Muscle of leg (tissue), 11 donors: ENCODE results near the gene SIK3. TPM values are rescaled to one million over a fixed set of nuclear protein-coding genes. Genes with fewer than 3 reads are reported as not detected.

Source experiments
- DNase-seq: peaks from one replicate; pipeline ENCODE4 v3.0.0; 2013
- H3K27ac ChIP-seq: one replicate; pipeline ENCODE4 v1.5.1; 2013; ENCODE audit warnings: mild to moderate bottlenecking, low read length, control low read depth
- H3K27me3 ChIP-seq: one replicate; pipeline ENCODE4 v1.6.1; 2013; ENCODE audit warnings: low read length; ENCODE audit not compliant: control insufficient read depth, insufficient read depth
- H3K36me3 ChIP-seq: one replicate; pipeline ENCODE4 v1.6.1; 2013; ENCODE audit warnings: low read length; ENCODE audit not compliant: control insufficient read depth, insufficient read depth
- H3K4me1 ChIP-seq: one replicate; pipeline ENCODE4 v1.6.1; 2013; ENCODE audit warnings: low read length; ENCODE audit not compliant: control insufficient read depth, insufficient read depth
- H3K4me3 ChIP-seq: one replicate; pipeline ENCODE4 v1.5.1; 2013; ENCODE audit warnings: low read length, control low read depth
- H3K9me3 ChIP-seq: replicated peaks from 2 replicates; pipeline ENCODE4 v1.6.1; 2013; ENCODE audit warnings: low read depth, low read length; ENCODE audit not compliant: control insufficient read depth
- WGBS: methylation state at CpG from one replicate; pipeline ENCODE4 v1.1.5; 2013; ENCODE audit warnings: missing lambda C conversion rate; ENCODE audit not compliant: insufficient coverage; 5-methylcytosine and 5-hydroxymethylcytosine counted together
- polyA plus RNA-seq, 8 donors: library from polyadenylated mRNA; unstranded; fragments of 120-200 nt; gene quantifications; one replicate each; pipeline versions ENCODE4 v1.2.1 to v1.2.3, GENCODE V29; 2013; ENCODE audit warnings: inconsistent platforms in 1 of 8, low replicate concordance in 1 of 8; ENCODE audit not compliant: insufficient read length in 8 of 8, insufficient read depth in 1 of 8
- total RNA-seq: library from RNA; stranded (reverse); fragments of 120-200 nt; gene quantifications from one replicate; pipeline ENCODE4 v1.2.4, GENCODE V29; 2013

SIK3 gene
- total and polyA plus RNA-seq, 9 donors = 20.0 to 35.0 (median 29.5) TPM

GRCh38 chr11:116935514-116935913 is 162.7 kb downstream of the SIK3 start:
- Histone ChIP-seq H3K27me3 (no peaks in the 10 kb centered on the region), H3K27ac (no peak overlapping the region), H3K36me3 (no peaks in the 10 kb centered on the region), H3K4me3 (no peak overlapping the region), H3K4me1 (peaks cover 6% of the 10 kb centered on the region), H3K9me3 (no peaks in the 10 kb centered on the region)
- no peak for DNase-seq
- no CpG with 5 or more reads among the region's 1 CpG for WGBS

- DNase-seq = no peak
- H3K27me3 ChIP-seq = no peaks in the 10 kb centered on the region
- no peaks in the 10 kb centered on the region for H3K36me3 ChIP-seq
- peaks cover 9% of the 10 kb centered on the region for H3K4me1 ChIP-seq
- H3K4me3 ChIP-seq = no peak overlapping the region
- no peaks in the 10 kb centered on the region for H3K9me3 ChIP-seq
- WGBS = no CpG with 5 or more reads among the region's 1 CpG
- H3K27ac ChIP-seq = no peak overlapping the region
Observed at GRCh38 chr11:116935089-116935488, 163.1 kb downstream of the SIK3 start.

DNA sequence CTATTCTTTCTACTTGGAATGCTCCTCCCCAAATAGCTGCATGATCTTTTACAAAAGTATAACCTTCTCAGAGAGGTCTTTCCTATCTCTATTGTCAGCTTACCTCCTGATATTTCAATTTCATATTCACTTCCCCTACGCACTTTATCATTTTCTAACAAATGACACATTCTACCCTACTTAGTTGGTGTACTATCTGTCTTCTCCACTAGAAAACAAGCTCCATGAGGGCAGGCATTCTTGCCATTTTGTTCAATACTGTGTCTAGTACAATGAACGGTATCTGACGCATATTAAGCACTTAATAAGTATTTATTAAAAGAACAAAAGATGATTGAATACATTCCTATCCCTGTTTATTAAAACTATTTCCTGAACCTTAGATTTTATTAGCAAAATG is 164.3 kb downstream of the SIK3 start:
- no CpG with 5 or more reads among the region's 3 CpGs for WGBS
- H3K4me3 ChIP-seq = no peak overlapping the region
- H3K27me3 ChIP-seq = no peaks in the 10 kb centered on the region
- no peaks in the 10 kb centered on the region for H3K9me3 ChIP-seq
- H3K36me3 ChIP-seq = no peaks in the 10 kb centered on the region
- DNase-seq = no peak
- no peak overlapping the region for H3K27ac ChIP-seq
- peaks cover 10% of the 10 kb centered on the region for H3K4me1 ChIP-seq

GRCh38 chr11:116932181-116932580 is 166.0 kb downstream of the SIK3 start:
- H3K4me1 ChIP-seq = peaks cover 10% of the 10 kb centered on the region
- no peaks in the 10 kb centered on the region for H3K36me3 ChIP-seq
- WGBS = 88% methylated on average over 2 of the region's 7 CpGs
- peak overlapping the region; percentile 33 for H3K27ac ChIP-seq
- H3K9me3 ChIP-seq = no peaks in the 10 kb centered on the region
- H3K4me3 ChIP-seq = no peak overlapping the region
- no peaks in the 10 kb centered on the region for H3K27me3 ChIP-seq
- no peak for DNase-seq

DNA sequence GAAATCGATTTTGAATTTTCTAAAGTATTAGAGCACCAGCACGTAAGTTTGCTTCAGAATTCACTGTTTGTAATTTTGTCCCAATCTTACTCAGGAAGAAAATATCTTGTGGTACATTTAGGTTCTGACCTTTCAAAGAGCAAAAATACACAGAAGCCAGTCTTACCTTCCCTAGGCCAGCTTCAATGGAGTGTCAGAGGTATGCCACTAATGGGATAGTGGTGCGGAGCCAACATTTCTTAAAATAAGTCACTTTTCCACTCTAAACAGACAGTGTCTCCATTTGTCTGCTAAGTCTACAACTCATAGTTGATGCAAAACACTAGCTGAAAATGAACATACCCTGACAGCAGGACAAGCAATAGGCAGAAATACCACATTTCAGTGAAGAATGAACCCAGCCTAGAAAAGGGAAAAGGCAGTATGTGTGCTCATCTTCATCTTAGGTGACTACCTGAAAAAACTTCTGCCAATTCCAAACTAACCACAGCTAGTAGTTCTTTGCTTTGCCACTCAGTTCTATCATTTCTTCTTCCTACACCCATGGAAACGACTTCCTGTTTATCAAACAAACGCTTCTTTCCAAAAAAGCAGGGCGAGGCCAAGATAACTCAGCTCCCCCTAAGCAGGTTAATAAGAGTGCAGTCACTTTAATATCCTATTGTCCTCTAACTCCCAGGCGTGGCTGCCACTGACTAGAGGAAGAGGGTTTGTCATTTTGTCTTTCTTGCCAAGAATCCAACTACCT is 166.8 kb downstream of the SIK3 start:
- H3K4me1 ChIP-seq = peaks cover 10% of the 10 kb centered on the region
- 63% methylated on average over 2 of the region's 7 CpGs for WGBS
- H3K27ac ChIP-seq = peak overlapping the region; percentile 60
- no peaks in the 10 kb centered on the region for H3K27me3 ChIP-seq
- H3K36me3 ChIP-seq = no peaks in the 10 kb centered on the region
- H3K4me3 ChIP-seq = no peak overlapping the region
- no peaks in the 10 kb centered on the region for H3K9me3 ChIP-seq
- peak; percentile 78 for DNase-seq

DNA sequence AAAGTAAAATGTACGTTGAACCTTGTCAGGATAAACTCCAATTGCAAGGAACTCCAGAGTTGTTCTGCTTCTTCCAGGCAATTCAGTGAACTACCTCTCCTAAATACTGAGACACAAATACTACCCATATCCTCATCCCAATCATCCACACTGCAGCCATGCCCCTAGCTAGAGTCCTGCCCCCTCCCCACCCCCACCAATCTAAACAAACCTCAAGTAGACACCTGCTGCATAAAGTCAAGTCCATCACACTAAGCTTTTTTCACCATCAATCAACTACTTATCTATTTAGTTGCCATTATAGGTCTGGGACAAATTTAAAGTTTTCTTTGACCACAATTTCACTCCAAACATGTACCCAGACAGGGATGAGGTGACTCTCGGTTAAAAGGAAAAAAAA is 167.6 kb downstream of the SIK3 start:
- Histone ChIP-seq H3K4me3 (no peak overlapping the region), H3K4me1 (peaks cover 10% of the 10 kb centered on the region), H3K36me3 (no peaks in the 10 kb centered on the region), H3K9me3 (no peaks in the 10 kb centered on the region), H3K27ac (peak overlapping the region; percentile 66), H3K27me3 (no peaks in the 10 kb centered on the region)
- WGBS = 43% methylated on average over 1 of the region's 2 CpGs
- DNase-seq = no peak

DNA sequence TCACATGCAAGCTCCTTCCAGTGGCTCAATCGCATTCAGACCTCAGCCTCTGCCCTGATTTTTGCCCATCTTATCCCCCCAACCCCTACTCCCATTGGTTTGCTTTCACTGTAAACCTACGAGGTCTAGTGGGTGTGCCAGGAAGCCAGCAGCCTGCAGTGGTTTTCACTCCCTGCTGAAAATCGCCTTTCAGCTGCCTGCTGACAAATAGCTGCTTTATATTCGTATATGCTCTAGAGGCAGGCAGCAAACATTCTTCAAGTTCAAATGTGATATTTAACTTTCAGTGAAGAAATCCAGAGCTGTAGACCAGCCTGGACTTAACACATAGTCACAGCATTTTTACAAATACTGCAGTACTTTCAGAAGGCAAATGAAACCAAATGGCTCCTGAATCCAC is 168.1 kb downstream of the SIK3 start:
- DNase-seq = peak; percentile 72
- H3K4me1 ChIP-seq = peaks cover 10% of the 10 kb centered on the region
- H3K9me3 ChIP-seq = no peaks in the 10 kb centered on the region
- H3K27ac ChIP-seq = peak overlapping the region; percentile 66
- WGBS = 13% methylated on average over 4 of the region's 4 CpGs
- H3K27me3 ChIP-seq = no peaks in the 10 kb centered on the region
- H3K4me3 ChIP-seq = no peak overlapping the region
- no peaks in the 10 kb centered on the region for H3K36me3 ChIP-seq

DNA sequence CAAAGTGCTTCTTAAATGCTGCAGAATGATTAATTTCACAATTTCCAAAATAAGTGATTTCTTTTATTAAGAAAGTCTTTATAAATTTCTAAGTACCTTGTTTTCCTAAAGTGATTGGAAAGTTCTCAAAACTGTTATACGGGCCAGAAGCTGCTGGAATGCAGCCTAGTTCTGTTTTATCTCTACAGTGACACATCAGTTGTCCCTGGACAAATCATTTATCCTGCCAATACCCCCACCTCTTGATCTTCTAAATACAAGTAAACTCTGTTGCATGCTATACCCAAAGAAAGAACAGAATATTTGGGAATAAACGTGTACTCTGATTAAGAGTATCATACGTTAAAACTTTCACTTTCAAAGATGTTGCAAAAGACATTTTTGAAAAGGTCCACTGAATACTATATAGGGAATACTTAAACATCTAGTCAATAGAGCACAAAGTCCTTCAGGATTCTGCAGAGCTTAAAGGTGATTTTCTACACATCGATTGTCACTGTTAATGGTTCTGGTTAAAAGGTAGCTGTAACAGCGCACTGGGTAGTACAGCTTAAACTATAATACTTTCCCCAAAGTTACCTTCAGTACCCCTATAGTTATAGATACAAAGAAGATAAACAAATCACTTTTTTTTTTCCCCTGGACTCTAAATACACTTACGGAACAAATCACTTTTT is 168.7 kb downstream of the SIK3 start:
- no peaks in the 10 kb centered on the region for H3K27me3 ChIP-seq
- H3K4me3 ChIP-seq = no peak overlapping the region
- H3K36me3 ChIP-seq = peaks cover 3% of the 10 kb centered on the region
- H3K4me1 ChIP-seq = peaks cover 10% of the 10 kb centered on the region
- H3K27ac ChIP-seq = peak overlapping the region; percentile 22
- DNase-seq = peak; percentile 57
- H3K9me3 ChIP-seq = no peaks in the 10 kb centered on the region
- WGBS = no CpG with 5 or more reads among the region's 6 CpGs

DNA sequence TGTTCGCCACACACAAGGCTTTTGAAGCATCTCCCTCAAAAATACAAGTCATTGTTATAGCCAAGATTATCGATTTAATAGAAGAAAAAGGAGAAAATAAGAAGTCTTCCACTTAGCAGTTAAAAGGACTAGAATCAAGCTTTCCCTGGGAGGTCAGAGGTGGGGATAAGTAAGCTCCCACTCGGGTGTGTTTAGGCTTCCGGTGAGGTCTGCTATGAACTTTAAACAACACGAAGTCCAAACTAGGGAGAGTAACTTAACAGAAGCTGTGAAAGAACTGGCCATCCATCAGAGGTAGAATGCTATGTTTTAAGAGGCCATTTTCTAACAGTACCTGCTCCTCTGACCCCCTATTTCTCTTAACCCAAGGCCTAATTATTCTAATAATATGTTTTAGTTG is 169.4 kb downstream of the SIK3 start:
- Histone ChIP-seq H3K9me3 (no peaks in the 10 kb centered on the region), H3K36me3 (peaks cover 5% of the 10 kb centered on the region), H3K27ac (no peak overlapping the region), H3K4me3 (no peak overlapping the region), H3K4me1 (peaks cover 10% of the 10 kb centered on the region), H3K27me3 (no peaks in the 10 kb centered on the region)
- no peak for DNase-seq
- no CpG with 5 or more reads among the region's 5 CpGs for WGBS

DNA sequence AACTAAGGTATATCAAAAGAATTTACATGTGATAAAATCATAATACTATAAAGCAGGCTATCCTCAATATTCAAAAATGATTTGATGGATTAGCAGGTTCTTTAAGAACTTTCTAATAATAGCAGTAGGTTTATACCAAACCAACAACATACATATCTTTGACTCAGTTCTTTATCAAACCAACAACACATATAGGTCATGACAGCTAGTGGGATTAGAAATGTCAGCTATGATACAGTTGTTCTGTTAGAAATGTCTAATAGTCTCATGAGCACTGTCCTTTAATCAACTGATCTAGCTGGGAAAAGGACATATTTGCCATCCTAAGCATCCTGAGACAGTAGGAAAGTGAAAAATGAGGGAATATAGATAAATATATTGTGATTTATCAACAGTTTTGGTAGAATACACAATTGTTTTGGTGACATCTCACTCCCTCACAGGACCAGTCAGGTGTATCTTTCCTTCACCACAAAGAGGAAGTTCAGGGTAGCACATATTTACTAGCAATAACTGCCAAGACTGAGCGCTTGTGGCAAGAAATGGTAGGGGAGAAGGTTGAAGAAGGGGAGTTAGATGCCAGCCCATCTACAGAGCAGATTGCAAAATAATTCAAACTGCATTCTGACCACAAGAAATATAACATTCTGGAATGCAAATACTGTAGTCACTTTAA is 170.0 kb downstream of the SIK3 start:
- H3K36me3 ChIP-seq = peaks cover 5% of the 10 kb centered on the region
- DNase-seq = no peak
- no CpG with 5 or more reads among the region's 1 CpG for WGBS
- H3K4me1 ChIP-seq = peaks cover 10% of the 10 kb centered on the region
- no peaks in the 10 kb centered on the region for H3K9me3 ChIP-seq
- no peaks in the 10 kb centered on the region for H3K27me3 ChIP-seq
- H3K27ac ChIP-seq = no peak overlapping the region
- H3K4me3 ChIP-seq = no peak overlapping the region
